Heart right ventricle (tissue), 16 donors: Measurements from ENCODE around the gene CYTH4. TPM values are rescaled to one million over a fixed set of nuclear protein-coding genes. Genes with fewer than 3 reads are reported as not detected.

Experiments used
- ATAC-seq, 8 donors: fragments of 200-7000 bp; cut with Tn5 transposase; one replicate each; pipeline ENCODE4 v1.9.1; 2020; ENCODE audit warnings: mild to moderate bottlenecking in 8 of 8, moderate library complexity in 8 of 8, moderate number of reproducible peaks in 1 of 8
- DNase-seq, 2 donors: peaks; one replicate each; pipeline ENCODE4 v3.0.0-alpha.2; 2020
- H3K27ac ChIP-seq, 10 donors: fragments of 200-600 bp; sonication (generic) in 2 of 10; one replicate each; pipeline versions ENCODE4 v1.5.0 to v1.8.0; 2020 to 2022; ENCODE audit warnings: mild to moderate bottlenecking in 3 of 10
- H3K27me3 ChIP-seq, 7 donors: fragments of 200-600 bp; one replicate each; pipeline ENCODE4 v1.8.0; 2021 to 2022; ENCODE audit warnings: mild to moderate bottlenecking in 2 of 7
- H3K36me3 ChIP-seq, 9 donors: fragments of 200-600 bp; sonication (generic) in 1 of 9; one replicate each; pipeline versions ENCODE4 v1.5.0 to v1.8.0; 2020 to 2022; ENCODE audit warnings: mild to moderate bottlenecking in 2 of 9
- H3K4me1 ChIP-seq, 9 donors: fragments of 200-600 bp; sonication (generic) in 1 of 9; one replicate each; pipeline versions ENCODE4 v1.5.0 to v1.8.0; 2020 to 2022; ENCODE audit warnings: mild to moderate bottlenecking in 4 of 9
- H3K4me3 ChIP-seq, 10 donors: fragments of 200-600 bp; sonication (generic) in 2 of 10; one replicate each; pipeline versions ENCODE4 v1.5.0 to v1.8.0; 2020 to 2022; ENCODE audit warnings: mild to moderate bottlenecking in 7 of 10, moderate library complexity in 2 of 10
- H3K9me3 ChIP-seq, 11 donors: fragments of 200-600 bp in 10 of 11; sonication (generic) in 2 of 11; one replicate each; pipeline versions ENCODE4 v1.5.0 to v1.8.0; 2013 to 2022; ENCODE audit warnings: mild to moderate bottlenecking in 2 of 11, control low read depth in 1 of 11, moderate library complexity in 1 of 11
- CTCF ChIP-seq, 9 donors: fragments of 200-600 bp; sonication (generic) in 2 of 9; IDR thresholded peaks; one replicate each; pipeline versions ENCODE4 v1.5.0 to v1.8.0; 2021 to 2022; ENCODE audit warnings: antibody characterized with exemption in 9 of 9, mild to moderate bottlenecking in 5 of 9, moderate library complexity in 1 of 9
- WGBS, 2 donors: extraction: QIAGEN DNeasy Blood & Tissue Kit; methylation state at CpG; one replicate each; pipeline ENCODE4 v1.1.7; 2013; ENCODE audit warnings: inconsistent platforms in 1 of 2; 5-methylcytosine and 5-hydroxymethylcytosine counted together
- intact Hi-C, 10 donors: fragments of 100-400 bp; cut with DNase I; formaldehyde crosslinking; loops; one replicate each; pipeline versions ENCODE4 v1.11.1 to v1.14.2; 2022
- polyA plus RNA-seq, 2 donors: library from polyadenylated mRNA; stranded (reverse); fragments of 200-250 nt; gene quantifications; one replicate each; pipeline ENCODE4 v1.2.3, GENCODE V29; 2013
- total RNA-seq, 10 donors: library from RNA; stranded (reverse); fragmentation: NEBNext Ultra II Directional in 3 of 10; extraction: Animal tissue kit (Norgen Biotek cat#: 25700) in 3 of 10; gene quantifications; one replicate each; pipeline versions ENCODE4 v1.2.1 to v1.2.4, GENCODE V29; 2021 to 2023
- donor health status: Arrhythmogenic right ventricular cardiomyopathy.
- donor health status: ischemic (EF 13 %, LVEDD 7.1; RV severe dilation, severe dysfunction).
- donor health status: healthy with polysubstance abuse.
- donor health status: DM: no; HTN: yes; CAD: no.
- donor health status: DM: no; HTN: no; CAD: no.
- donor health status: ischemic (EF 25% LVEDD 6.9; RV normal size, moderate dysfunction).
- donor health status: ischemic (EF 25% LVEDD 5.7; RV mildly dilated, moderate dysfunction).
- donor health status: healthy.
- donor health status: DM: yes; HTN: yes; CAD: no.
- donor health status: Ischemic cardiomyopathy.
- donor health status: ischemic (EF 35%, LVEDD 5.7; RV mildly dilated, moderate dysfunction).
- donor health status: nonischemic (EF 11% LVEDD 7.7; RV severe dilation, severe dysfunction).
- donor health status: DM: yes; HTN: yes; CAD: no.
- donor health status: PGD.
- donor health status: ischemic (EF 29% LVEDD 5.4; RV normal size, mild dysfunction).
- donor health status: nonischemic (EF 23%, LVEDD 6.1; RV moderate dilation, normal function).

Gene CYTH4
- total and polyA plus RNA-seq, 12 donors = 1.8 to 29.3 (median 4.3) TPM

GRCh38 chr22:37260901-37261336 lies 21.4 kb upstream of the CYTH4 start:
- H3K4me3 ChIP-seq = no peak overlapping the region
- 22 to 23% methylated on average over 14 of the region's 14 CpGs for WGBS, 2 donors
- H3K27ac ChIP-seq = no peak overlapping the region
- DNase-seq (peak; percentile 36 to 50), ATAC-seq (peak in 7 of 8 donors; percentile 55 to 74 (median 66))
- H3K36me3 ChIP-seq = no peaks in the 10 kb centered on the region
- peaks cover 0 to 21% (median 0%) of the 10 kb centered on the region in 9 donors for H3K4me1 ChIP-seq
- peaks cover 0 to 19% (median 10%) of the 10 kb centered on the region in 11 donors for H3K9me3 ChIP-seq
- TF ChIP-seq CTCF (IDR thresholded peaks at IDR 0.05) = peak; percentile 81 to 93 (median 85)
- H3K27me3 ChIP-seq = peaks cover 0 to 75% (median 63%) of the 10 kb centered on the region in 7 donors
- intact Hi-C loops = loop anchor here in 3 of 10 donors (2.0 to 10.0 kb wide), 4 partner anchors 94 to 196 kb away; no protein-coding TSS in a partner anchor

GRCh38 chr22:37262346-37262745 lies 20.0 kb upstream of the CYTH4 start:
- peaks cover 0 to 28% (median 4%) of the 10 kb centered on the region in 9 donors for H3K4me1 ChIP-seq
- H3K36me3 ChIP-seq = no peaks in the 10 kb centered on the region
- peaks cover 0 to 69% (median 59%) of the 10 kb centered on the region in 7 donors for H3K27me3 ChIP-seq
- intact Hi-C loops = loop anchor here in 2 of 10 donors (5.0 to 10.0 kb wide), 3 partner anchors 185 to 195 kb away; no protein-coding TSS in a partner anchor
- WGBS, 2 donors = 58 to 67% methylated on average over 5 of the region's 5 CpGs
- DNase-seq (no peak), ATAC-seq (no peak)
- no peak for TF ChIP-seq CTCF (IDR thresholded peaks at IDR 0.05)
- no peak overlapping the region for H3K4me3 ChIP-seq
- peaks cover 0 to 19% (median 10%) of the 10 kb centered on the region in 11 donors for H3K9me3 ChIP-seq
- no peak overlapping the region for H3K27ac ChIP-seq

GRCh38 chr22:37263966-37264887 lies 18.1 kb upstream of the CYTH4 start:
- H3K4me1 ChIP-seq = peaks cover 0 to 41% (median 3%) of the 10 kb centered on the region in 9 donors
- ATAC-seq = no peak
- 77 to 81% methylated on average over 10 of the region's 10 CpGs for WGBS, 2 donors
- intact Hi-C loops = loop anchor here in 2 of 10 donors (5.0 to 10.0 kb wide), 3 partner anchors 187 to 193 kb away; no protein-coding TSS in a partner anchor
- H3K36me3 ChIP-seq = no peaks in the 10 kb centered on the region
- peaks cover 0 to 57% (median 47%) of the 10 kb centered on the region in 7 donors for H3K27me3 ChIP-seq
- DNase-seq = no peak
- H3K9me3 ChIP-seq = peaks cover 0 to 19% (median 10%) of the 10 kb centered on the region in 11 donors
- no peak overlapping the region for H3K4me3 ChIP-seq
- TF ChIP-seq CTCF (IDR thresholded peaks at IDR 0.05) = no peak
- H3K27ac ChIP-seq = no peak overlapping the region

GRCh38 chr22:37266581-37267134 lies 15.7 kb upstream of the CYTH4 start:
- no peaks in the 10 kb centered on the region for H3K36me3 ChIP-seq
- intact Hi-C loops = loop anchor here in 3 of 10 donors (5.0 to 10.0 kb wide), 4 partner anchors 46 to 191 kb away; partner anchors contain the start of gene ELFN2 (in 1 of the 3)
- H3K4me3 ChIP-seq = peak overlapping the region in 9 of 10 donors; percentile 5 to 62 (median 41)
- peaks cover 0 to 47% (median 0%) of the 10 kb centered on the region in 9 donors for H3K4me1 ChIP-seq
- H3K27ac ChIP-seq = peak overlapping the region in 3 of 10 donors; percentile 4 to 93 (median 40)
- peaks cover 0 to 19% (median 10%) of the 10 kb centered on the region in 11 donors for H3K9me3 ChIP-seq
- no peak for TF ChIP-seq CTCF (IDR thresholded peaks at IDR 0.05)
- DNase-seq (no peak), ATAC-seq (peak in 5 of 8 donors; percentile 5 to 45 (median 18))
- peaks cover 0 to 48% (median 30%) of the 10 kb centered on the region in 7 donors for H3K27me3 ChIP-seq
- 46 to 48% methylated on average over 18 of the region's 18 CpGs for WGBS, 2 donors
